ENCODE measurements around the gene GDPD5. TPM values are rescaled to one million over a fixed set of nuclear protein-coding genes. Genes with fewer than 3 reads are reported as not detected.

Gene GDPD5
- total RNA-seq, 1 donor from 2014 or later, result 6.9 TPM

DNA sequence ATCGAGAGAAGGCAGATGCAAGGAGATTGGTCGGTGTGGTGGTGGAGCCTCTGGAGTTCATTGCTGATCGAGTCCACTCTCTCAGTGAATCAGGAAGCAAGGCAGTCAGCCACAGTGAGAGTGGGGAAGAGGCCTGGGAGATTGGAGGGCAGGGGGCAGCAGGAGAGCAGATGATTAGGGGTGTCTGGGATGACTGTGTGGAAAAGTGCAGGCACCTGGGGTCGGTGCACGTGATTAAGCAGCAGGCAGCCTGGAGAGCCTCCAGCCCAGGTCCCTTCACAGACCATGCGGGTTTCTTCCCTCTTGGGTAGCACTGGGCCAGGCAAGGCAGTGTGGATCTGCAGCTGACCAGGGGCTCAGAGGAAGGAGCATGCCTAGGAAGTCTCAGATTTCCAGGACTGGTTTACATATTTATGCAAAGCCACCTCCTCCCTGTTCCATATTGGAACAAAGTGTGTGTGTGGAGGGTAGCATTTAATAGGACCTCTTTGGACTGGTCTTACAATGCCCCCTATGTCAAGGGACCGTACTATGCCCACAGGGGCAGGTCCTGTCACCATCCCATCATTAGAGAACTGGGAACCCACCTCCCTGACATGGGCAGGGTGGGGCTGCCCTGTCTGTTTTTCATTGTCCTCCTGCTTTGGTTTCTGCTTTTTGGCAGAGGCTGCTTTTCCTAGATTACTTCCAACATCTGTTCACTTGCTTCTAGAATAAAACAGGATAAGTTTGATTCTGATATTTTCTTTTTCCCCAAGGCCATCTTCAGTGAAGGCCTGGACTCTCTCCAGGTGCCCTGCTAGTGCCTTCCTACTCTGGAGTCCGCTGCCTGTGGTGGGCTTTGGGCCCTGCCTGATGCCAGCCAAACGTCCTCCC is 14.0 kb upstream of the GDPD5 start:
- intact Hi-C loops (cut with DNase I), result loop anchor here (10.0 kb wide), 1 partner anchor 325 kb away; no protein-coding TSS in a partner anchor
- no peak for DNase-seq (ENCODE audit: low spot score)

DNA sequence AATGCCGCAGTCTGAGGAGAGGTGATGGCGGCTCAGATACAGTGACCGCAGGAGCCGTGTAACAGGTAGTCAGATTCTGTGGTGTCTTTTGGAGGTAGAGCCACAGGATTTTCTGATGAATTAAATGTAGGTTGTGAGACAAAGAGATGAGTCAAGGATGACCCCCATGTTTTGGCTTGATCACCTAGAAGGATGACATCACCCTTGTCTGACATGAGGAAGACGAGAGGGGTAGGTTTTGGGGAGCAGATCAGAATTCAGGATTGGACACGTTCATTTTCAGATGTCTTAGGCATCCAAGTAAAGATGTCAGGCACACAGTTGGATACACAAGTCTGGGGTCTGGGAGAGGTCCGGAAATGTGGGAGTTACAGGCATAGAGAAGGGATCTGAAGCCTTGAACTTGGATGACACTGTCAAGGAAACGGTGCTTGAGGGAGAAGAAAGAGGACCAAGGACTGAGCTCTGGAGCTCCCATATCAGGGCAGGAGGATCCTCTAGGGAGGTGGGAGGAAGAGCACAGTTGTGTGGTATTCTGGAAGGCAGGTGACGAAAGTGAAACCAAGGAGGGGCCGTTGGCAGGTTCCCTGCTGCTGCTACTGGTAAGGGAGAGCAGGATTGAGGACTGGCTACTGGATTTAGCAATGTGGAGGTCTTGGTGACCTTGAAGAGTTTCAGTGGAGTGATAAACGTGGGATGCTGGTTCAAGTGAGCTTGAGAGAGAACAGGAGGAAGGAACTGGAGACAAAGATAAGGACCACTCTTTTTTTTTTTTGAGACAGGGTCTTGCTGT is 12.6 kb upstream of the GDPD5 start:
- DNase-seq (ENCODE audit: low spot score), result no peak
- intact Hi-C loops (cut with DNase I), result no loop called here

DNA sequence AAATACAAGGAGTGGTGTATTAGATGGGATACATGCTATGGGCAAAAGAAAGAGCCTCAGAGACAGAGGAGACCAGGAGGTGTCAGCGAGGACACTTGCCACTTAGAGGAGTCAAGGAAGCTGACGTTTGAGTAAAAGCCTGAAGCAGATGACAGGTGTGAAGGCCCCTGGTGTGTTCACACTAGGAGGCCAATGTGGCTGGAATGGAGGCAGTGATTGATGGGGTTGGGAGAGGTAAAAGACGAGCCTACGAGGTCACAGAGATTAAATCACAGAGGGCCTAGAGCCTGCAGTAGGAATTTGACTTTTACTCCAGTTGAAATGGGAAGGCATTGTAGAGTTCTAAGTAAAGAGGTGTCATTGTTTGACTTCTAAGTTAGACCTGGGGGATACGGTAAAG is 12.0 kb upstream of the GDPD5 start:
- DNase-seq (ENCODE audit: low spot score), result no peak
- intact Hi-C loops (cut with DNase I), result no loop called here

DNA sequence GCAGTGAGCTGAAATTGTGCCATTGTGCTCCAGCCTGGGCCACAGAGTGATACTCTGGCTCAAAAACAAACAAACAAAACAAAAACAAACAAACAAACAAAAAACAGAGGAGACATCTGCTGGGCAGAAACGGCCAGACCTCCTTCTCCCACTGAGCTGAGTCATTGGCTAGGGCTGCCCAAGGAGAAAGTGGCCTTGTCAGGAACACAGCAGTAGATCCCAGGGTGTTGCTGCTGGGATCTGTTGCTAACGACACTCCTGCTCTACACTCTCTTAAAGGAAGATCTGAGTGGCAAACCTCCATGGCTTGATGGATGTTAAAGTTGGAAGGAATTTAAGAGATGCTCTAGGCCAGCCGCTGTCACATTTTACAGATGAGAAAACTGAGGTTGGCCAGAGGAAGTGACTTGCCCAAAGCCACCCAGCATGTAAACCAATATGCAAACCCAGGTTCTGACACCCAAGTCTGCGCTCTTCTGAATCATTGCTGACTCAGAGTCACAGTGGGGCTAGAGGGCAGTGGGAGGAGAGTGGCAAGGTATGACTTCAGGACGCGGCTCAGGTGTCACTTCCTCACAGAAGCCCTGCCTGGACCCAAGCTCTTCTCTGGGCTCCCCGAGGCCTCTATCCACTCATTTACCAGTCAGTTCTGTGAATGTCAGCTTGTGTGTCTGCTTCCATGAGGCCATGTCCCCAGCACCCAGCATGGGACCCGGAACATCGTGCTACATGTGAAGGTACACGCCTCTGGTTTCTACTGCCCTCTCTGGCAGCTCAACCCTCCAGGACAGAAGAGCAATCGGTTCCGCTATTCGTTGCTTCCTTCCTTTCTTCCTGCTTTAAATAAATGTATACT is 11.3 kb upstream of the GDPD5 start:
- intact Hi-C loops (cut with DNase I), result no loop called here
- DNase-seq (ENCODE audit: low spot score), result no peak

DNA sequence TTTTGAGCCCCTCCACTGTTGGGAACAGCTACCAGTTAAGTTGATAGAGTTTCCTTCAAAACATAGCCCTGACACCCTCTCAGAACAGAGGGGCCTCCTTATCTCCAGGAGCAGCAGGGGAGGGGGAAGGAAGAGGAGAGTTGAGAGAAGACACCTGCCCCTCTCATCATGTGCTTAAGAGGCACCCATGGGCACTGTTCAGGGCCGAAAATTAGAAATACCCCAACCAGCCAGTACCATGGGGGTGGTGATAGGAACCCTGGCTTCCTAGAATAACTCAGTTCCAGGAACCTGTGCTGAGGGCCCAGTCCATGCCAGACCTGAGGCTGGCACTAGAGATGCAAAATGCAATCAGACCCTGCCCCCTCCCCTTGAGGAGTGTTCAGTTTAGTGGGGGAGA is 9.3 kb upstream of the GDPD5 start:
- no peak for DNase-seq (ENCODE audit: low spot score)
- intact Hi-C loops (cut with DNase I), result no loop called here

DNA sequence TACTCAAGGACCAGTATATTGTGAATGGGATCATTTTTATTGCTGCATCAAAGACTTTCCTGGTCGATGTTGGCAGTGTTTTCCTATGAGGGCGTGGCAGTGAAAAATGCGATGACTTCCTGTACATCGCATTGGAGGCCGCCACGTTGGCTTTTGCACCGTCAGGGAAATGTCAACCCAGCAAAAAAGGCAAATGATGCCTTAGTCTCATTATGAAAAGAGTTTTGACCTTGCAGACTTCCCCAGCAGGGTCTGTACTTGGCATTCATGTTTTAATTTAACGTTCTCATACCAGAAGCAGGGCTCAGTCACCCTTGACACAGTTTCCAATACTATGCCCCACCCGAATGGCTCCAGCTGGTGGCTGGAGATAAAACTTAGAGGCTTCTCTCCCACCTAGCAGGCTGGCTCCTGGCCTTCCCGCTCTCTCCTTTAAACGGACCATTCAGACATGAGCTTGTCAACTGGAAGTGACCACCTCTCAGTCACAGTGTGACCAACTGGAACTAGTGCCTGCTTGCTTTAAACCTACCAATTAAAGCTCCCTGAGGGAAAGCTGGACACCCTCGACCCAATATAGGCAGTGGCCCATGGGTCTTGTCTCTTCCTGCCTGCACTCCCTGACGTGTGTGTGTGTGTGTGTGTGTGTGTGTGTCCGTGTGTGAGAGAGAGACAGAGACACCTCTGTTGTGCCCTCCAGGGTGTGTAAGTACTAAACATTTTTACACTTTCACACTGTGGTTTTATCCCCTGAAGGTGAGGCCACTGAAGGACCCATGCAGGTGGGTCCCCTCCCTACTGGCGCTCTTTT is 8.7 kb upstream of the GDPD5 start:
- no peak for DNase-seq (ENCODE audit: low spot score)
- intact Hi-C loops (cut with DNase I), result loop anchor here (5.0 kb wide), 1 partner anchor 147 kb away; no protein-coding TSS in a partner anchor

DNA sequence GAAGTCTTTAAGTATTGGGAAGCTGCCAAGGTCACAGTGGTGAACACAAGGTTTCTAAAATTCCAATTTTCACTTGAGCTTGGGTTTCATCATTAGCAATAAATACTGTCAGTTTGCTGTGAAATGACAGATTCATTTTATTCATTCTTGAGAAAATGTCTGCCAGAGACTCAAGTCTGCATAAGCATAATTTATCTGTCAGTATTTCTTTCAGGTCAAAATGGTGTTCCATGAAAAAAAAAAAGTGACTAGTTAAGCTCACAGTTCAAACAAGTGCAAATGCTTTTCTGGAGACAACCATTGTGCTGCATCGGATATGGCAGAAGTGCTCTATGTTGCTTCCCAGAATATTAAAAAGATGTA is 8.1 kb upstream of the GDPD5 start:
- intact Hi-C loops (cut with DNase I), result loop anchor here (5.0 kb wide), 1 partner anchor 147 kb away; no protein-coding TSS in a partner anchor
- DNase-seq (ENCODE audit: low spot score), result no peak

DNA sequence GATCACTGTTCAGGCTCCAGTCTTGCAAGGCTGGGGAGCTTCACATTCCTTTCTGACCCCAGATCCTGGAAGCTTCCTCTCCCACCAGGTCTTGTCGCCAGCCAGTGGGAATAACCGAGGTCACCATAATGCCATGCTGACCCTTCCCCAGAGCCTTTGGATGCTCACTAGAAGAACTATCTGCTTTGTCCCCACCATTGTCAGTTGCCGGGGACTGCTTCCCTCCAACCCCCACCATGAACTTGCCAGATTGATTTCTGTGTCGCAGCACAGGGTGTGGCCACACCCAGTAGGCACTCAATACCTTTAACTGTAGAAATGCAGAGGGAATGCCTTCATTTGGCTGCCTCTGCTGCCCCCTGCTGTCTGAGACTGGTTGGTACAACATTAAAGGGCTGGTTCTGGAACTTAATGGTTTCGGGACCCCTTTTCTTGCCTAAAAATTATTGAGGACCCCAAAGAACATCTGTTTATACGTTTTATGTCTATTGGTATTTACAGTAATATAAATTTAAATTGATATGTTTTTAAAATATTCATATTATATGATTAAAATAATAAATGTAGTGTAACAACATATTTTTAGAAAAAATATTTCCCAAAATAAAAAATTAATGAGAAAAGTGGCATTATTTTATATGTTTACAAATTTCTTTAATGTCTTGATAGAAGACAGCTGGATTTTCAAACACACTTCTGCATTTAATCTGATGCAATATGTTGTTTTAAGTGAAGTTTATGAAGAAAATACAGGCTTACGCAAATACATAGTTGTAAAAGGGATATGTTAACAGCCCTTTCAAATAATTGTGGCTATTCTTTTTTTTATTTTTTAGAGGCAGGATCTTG is 6.7 kb upstream of the GDPD5 start:
- intact Hi-C loops (cut with DNase I), result loop anchor here (1.0 to 5.0 kb wide), 2 partner anchors 87 to 145 kb away; no protein-coding TSS in a partner anchor
- peak; percentile 84 for DNase-seq (ENCODE audit: low spot score)

DNA sequence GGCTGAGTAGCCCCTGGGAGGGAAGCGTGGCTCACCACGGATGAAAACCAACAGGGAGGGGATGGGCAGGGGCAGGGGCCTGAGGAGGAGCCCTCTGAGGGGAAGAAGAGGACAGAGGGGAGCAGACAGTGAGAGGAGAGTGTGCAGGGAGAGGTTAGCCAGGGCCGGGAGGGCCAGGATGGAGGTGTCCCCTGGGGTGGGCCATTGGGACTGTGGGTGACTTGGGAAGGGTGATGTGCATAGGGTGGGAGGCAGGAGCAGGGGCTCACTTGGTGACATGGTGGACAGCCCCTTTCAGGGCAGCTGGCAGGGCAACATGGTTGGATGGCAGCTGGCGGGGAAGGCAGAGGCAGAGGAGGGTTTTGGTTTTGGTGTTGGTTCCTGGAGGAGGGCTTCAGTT is 5.6 kb upstream of the GDPD5 start:
- no peak for DNase-seq (ENCODE audit: low spot score)
- intact Hi-C loops (cut with DNase I), result loop anchor here (5.0 kb wide), 1 partner anchor 144 kb away; no protein-coding TSS in a partner anchor

DNA sequence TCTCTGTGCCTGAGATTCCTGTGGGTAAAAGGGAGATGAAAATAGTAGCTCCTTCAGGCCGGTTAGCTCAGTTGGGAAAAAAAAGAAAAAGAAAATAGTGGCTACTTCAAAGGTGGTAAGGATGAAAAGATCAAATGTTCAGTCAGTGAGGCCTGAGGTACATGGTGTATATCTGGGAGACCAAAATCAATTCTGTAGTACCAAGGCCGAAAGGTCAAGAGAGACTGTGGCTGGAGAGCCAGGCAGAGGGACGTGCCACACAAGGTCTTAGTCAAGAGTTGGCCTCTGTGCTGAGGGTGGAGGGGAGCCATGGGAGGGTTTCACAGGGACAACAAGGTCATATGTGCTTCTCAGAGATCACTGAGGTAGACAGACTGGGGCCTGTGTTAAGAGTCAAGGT is 4.8 kb upstream of the GDPD5 start:
- intact Hi-C loops (cut with DNase I), result loop anchor here (5.0 kb wide), 1 partner anchor 143 kb away; no protein-coding TSS in a partner anchor
- DNase-seq (ENCODE audit: low spot score), result no peak

DNA sequence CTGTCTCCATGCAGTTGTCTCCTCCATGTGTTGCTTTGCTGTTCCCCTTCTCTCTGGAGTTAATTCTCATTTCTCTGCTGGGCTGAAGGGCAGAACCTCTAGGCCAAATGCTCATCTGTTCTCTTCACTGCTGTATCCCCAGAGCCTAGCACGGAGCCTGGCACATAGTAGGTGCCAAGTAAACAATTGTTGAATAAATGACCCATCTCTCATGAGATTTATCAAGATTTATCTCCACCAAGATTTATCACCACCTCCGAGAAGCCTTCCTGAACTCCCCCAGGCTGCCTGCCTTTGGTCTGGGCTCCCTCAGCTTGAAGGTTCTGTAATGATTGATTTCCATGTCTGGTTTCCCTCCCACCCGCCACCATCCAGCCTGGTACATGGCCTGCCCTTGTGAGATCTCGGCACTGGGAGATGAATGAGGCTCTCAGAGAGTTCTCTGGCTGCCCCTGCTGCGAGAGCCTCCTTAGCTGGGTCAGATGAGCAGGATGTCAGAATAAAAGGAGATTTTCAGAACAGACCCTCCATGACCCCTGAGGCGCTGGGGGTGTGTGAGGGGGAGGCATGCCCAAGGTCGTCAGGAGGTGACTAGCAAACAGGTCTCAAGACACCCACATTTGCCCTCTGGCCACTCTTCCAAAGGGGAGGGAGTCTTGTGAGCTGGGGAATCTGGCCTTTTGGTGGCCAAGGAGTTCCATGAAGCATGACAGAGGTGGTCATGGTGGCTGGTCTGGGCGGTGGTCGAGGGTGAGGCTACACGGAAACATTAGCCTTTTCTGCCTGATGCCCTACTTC is 2.4 kb upstream of the GDPD5 start:
- intact Hi-C loops (cut with DNase I), result loop anchor here (2.0 kb wide), 1 partner anchor 81 kb away; no protein-coding TSS in a partner anchor
- DNase-seq (ENCODE audit: low spot score), result no peak

DNA sequence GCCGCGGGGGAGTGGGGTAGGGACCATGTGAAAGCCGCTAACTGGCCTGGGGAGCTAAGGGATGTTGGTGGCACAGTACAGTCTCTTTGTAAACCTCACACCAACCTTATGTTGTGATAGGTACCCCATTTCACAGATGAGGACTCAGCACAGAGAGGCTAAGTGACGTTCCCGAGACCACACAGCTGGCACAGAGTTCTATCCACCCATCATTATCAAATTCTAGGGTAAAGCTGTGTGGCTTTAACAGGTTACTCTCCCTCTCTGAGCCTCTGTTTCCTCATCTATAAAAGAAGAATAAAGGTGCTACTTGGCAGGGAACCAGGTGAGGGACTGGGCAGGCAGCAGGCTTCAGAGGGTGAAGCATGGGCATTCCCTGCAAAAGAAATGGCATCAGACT is 1.4 kb upstream of the GDPD5 start:
- intact Hi-C loops (cut with DNase I), result loop anchor here (2.0 kb wide), 1 partner anchor 80 kb away; no protein-coding TSS in a partner anchor

DNA sequence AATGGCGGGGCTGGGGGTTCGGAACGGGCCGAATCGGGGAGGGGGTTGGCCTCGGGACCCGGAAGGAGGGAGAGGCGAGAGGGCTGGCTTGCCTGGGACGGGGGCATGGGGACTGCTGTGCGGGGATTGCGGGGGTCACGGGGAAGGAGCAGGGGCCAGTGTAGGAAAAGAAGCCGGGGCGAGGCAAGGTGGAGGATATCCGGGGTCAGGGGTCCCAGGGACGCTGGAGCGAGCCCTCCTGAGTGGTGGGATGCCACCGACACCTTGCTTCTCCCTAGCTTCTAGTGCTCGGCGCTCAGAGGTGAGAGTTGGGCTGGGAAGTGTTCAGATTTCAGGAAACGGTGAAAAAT is 426 bp upstream of the GDPD5 start:
- intact Hi-C loops (cut with DNase I), result loop anchor here (2.0 kb wide), 1 partner anchor 79 kb away; no protein-coding TSS in a partner anchor
- DNase-seq (ENCODE audit: low spot score), result no peak

More for the DNA sequence above, 1.4 kb upstream of the GDPD5 start:
- DNase-seq (ENCODE audit: low spot score), result no peak

DNA sequence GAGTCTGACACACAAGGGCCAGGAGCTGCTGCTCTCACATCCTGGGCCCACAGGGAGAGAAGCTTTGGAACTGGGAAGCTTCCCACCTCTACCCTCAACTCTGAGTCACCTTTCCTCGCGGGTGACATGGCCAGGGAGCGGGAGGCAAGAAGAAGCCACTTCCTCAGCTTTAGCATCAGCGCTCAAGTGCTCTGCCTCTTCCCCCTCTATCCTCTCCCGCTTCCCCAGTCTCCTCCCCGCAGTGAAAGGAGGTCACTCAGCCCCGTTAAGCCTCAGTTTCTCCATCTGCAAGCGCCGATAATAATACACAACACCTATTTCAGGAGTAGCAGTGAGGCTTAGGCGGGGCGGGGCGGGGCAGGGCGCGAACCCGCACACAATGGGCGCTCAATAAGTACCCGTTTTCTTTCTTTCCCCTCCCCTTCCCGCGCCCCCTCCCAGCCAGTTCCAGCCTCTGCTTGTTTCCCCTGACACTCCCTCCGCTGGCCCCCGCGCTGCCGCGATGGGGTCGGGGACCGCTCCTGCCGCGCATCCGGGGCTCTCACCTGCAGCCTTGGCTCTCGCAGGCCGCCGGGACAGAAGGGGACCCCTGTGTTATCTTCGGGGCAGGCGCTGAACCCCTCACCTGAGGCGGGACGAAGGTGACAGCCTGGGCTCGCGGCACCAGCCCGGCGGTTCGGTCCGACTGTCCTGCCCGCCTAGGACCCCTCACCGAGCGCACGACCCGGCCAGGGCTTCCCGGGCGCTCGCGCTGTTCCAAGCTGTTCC is 892 bp downstream of the GDPD5 start:
- no peak for DNase-seq (ENCODE audit: low spot score)

DNA sequence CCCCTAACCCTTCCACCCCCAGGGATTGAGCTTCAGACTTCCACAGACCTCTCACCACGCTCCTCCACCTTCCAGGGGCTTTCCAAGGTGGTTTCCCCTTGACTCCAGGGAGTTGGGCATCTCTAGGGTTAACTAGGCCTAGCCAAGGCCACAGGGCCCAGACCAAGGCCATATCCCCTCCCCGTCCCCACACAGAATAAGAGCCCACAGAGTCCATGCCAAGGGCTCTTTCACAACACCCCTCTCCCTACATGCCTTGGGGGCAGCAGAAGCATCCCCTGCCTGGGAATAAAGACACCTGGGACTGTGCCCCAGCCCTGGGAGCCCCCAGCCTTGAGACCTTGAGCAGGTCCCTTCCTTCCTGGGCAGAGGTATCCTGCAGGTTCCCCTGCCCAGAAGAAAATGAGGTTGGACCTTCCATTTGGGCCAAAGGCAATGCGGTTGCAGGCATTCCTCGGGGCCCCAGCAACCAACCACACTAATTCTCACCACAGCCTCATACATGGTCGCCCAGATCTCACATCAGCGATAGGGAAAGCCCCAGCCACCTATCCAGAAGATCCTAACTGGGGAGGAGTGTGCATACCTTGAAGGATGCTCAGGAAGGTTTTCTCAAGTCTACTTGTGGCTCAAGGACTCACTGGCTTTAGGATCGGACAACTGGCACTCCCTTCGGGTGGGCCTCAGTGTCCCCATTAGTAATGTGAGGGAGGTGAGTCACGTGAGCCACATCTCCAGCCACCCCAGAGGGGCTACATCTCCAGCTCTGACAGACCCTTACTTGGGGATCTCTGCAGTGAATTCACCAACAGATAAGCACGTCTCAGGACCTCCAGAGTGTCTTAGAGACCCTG is 1.7 kb downstream of the GDPD5 start:
- intact Hi-C loops (cut with DNase I), result no loop called here
- DNase-seq (ENCODE audit: low spot score), result no peak

More for the DNA sequence above, 892 bp downstream of the GDPD5 start:
- intact Hi-C loops (cut with DNase I), result no loop called here

All from cardiac septum (tissue), 1 donor.